Neural cell (in vitro differentiated cells): ENCODE results near the gene FAM186B. TPM values are rescaled to one million over a fixed set of nuclear protein-coding genes. Genes with fewer than 3 reads are reported as not detected.

Experiments
- H2AFZ ChIP-seq: fragments of 200-600, 300-800 bp; sonication (generic), shearing (Covaris generic); 2 replicates; pipeline ENCODE4 v1.6.0; 2014; ENCODE audit warnings: low read depth, mild to moderate bottlenecking, antibody characterized with exemption, low read length, moderate library complexity
- H3F3A ChIP-seq: fragments of 200-600 bp; shearing (Covaris generic); 2 replicates; pipeline ENCODE4 v1.6.1; 2016; ENCODE audit warnings: mild to moderate bottlenecking, moderate library complexity, mixed read lengths, antibody characterized with exemption, low read length; ENCODE audit not compliant: insufficient read depth, poor library complexity, severe bottlenecking
- H3K27ac ChIP-seq: fragments of 200-600, 300-800 bp; sonication (generic), shearing (Covaris generic); 2 replicates; pipeline ENCODE4 v1.5.1; 2014; ENCODE audit warnings: mild to moderate bottlenecking, low read length, moderate library complexity
- H3K27me3 ChIP-seq: fragments of 300-800, 200-600 bp; sonication (generic), shearing (Covaris generic); 2 replicates; pipeline ENCODE4 v1.6.0; 2014; ENCODE audit warnings: mild to moderate bottlenecking, low read depth, low read length, moderate library complexity; ENCODE audit not compliant: insufficient read depth
- H3K36me3 ChIP-seq: fragments of 300-800, 200-600 bp; sonication (generic), shearing (Covaris generic); 2 replicates; pipeline ENCODE4 v1.5.1; 2014; ENCODE audit warnings: mild to moderate bottlenecking, antibody characterized with exemption, low read length, moderate library complexity; ENCODE audit not compliant: insufficient read depth
- H3K4me2 ChIP-seq: fragments of 300-800, 200-600 bp; sonication (generic), shearing (Covaris generic); 2 replicates; pipeline ENCODE4 v1.6.0; 2014; ENCODE audit warnings: mild to moderate bottlenecking, low read length
- H3K4me3 ChIP-seq: fragments of 300-800, 200-600 bp; sonication (generic), shearing (Covaris generic); 2 replicates; pipeline ENCODE4 v1.5.1; 2014; ENCODE audit warnings: mild to moderate bottlenecking, low read length, moderate library complexity
- H3K79me2 ChIP-seq: fragments of 200-600 bp; shearing (Covaris generic); replicated peaks from 2 replicates; pipeline ENCODE4 v1.6.0; 2014; ENCODE audit warnings: mild to moderate bottlenecking, low read length, moderate library complexity; ENCODE audit not compliant: insufficient read depth
- H3K9ac ChIP-seq: fragments of 300-800, 200-600 bp; sonication (generic), shearing (Covaris generic); 2 replicates; pipeline ENCODE4 v1.6.1; 2016; ENCODE audit warnings: mild to moderate bottlenecking, low read length, mixed read lengths
- H3K9me2 ChIP-seq: fragments of 200-600 bp; shearing (Covaris generic); 2 replicates; pipeline ENCODE4 v1.6.1; 2016; ENCODE audit warnings: mild to moderate bottlenecking, low read length, mixed read lengths; ENCODE audit not compliant: insufficient read depth
- H3K9me3 ChIP-seq: fragments of 200-600, 300-800 bp; sonication (generic), shearing (Covaris generic); 2 replicates; pipeline ENCODE4 v1.6.1; 2016; ENCODE audit warnings: mild to moderate bottlenecking, mixed run types, low read length, moderate library complexity, mixed read lengths
- H4K20me1 ChIP-seq: fragments of 200-600 bp; shearing (Covaris generic); 2 replicates; pipeline ENCODE4 v1.6.1; 2016; ENCODE audit warnings: mild to moderate bottlenecking, mixed run types; ENCODE audit not compliant: insufficient read depth
- EP300 ChIP-seq: fragments of 450-650 bp; conservative IDR thresholded peaks from 2 replicates; pipeline ENCODE4 v1.6.1; 2014; ENCODE audit warnings: antibody characterized with exemption, mild to moderate bottlenecking, moderate library complexity; ENCODE audit not compliant: poor library complexity, severe bottlenecking
- EZH2 ChIP-seq: fragments of 200-600, 300-800 bp; shearing (Covaris generic), sonication (generic); IDR thresholded peaks from 2 replicates; pipeline ENCODE4 v1.6.1; 2014; ENCODE audit warnings: antibody characterized with exemption, low read length, borderline replicate concordance, mild to moderate bottlenecking; ENCODE audit not compliant: insufficient read depth, poor library complexity, severe bottlenecking
- MXI1 ChIP-seq: fragments of 450-650 bp; conservative IDR thresholded peaks from 2 replicates; pipeline ENCODE4 v1.6.1; 2014; ENCODE audit warnings: antibody characterized with exemption, mild to moderate bottlenecking; ENCODE audit not compliant: poor library complexity, severe bottlenecking
- POLR2AphosphoS5 ChIP-seq: IDR thresholded peaks from 2 replicates; pipeline ENCODE4 v1.6.1; 2012
- RAD21 ChIP-seq: fragments of 450-650 bp; conservative IDR thresholded peaks from 2 replicates; pipeline ENCODE4 v1.6.1; 2014; ENCODE audit warnings: antibody characterized with exemption, mild to moderate bottlenecking, moderate library complexity
- SMC3 ChIP-seq: fragments of 450-650 bp; conservative IDR thresholded peaks from 2 replicates; pipeline ENCODE4 v1.6.1; 2014; ENCODE audit warnings: antibody characterized with exemption, mild to moderate bottlenecking, moderate library complexity; ENCODE audit not compliant: poor library complexity
- polyA plus RNA-seq: library from polyadenylated mRNA; depleted of rRNA; stranded (reverse); fragments of >200 nt; gene quantifications from 2 replicates; pipeline ENCODE4 v1.2.3, GENCODE V29; 2014
- TF ChIP-seq, protein P1 (sequence below): IDR thresholded peaks from 2 replicates; pipeline ENCODE4 v1.6.1; 2012; ENCODE audit warnings: borderline replicate concordance
- TF ChIP-seq, protein P2 (sequence below): fragments of 450-650 bp; IDR thresholded peaks from 2 replicates; pipeline ENCODE4 v1.5.1; 2014; ENCODE audit warnings: antibody characterized with exemption, mild to moderate bottlenecking, moderate library complexity; ENCODE audit not compliant: poor library complexity, severe bottlenecking

Gene FAM186B
- polyA plus RNA-seq, 1 donor from 2014 or later = not detected

DNA sequence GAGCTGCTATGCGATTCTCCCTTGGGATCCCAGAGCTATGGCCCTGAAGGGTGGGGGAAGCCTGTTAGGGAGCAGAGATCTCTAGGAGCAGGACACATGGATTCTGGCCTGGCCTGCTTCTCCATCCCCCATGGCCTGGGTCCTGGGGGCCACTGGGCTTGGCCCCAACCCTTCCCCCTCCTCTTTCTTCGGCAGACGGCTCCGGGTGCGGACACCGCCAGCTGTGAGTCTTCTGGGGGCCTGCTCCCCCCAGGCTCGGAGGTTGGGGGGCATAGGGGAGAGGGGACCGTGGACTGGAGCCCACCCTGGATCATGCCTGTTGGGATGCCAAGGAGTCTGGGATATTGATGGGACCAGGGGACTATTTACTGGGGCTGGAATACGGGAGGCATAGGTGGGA lies 27.0 kb upstream of the FAM186B start:
- H3K27ac ChIP-seq = no peak overlapping the region
- H3K9ac ChIP-seq = no peak overlapping the region
- H3K4me2 ChIP-seq = no peak overlapping the region
- no peaks in the 10 kb centered on the region for H3K79me2 ChIP-seq
- H3K27me3 ChIP-seq = no peaks in the 10 kb centered on the region
- H3K9me2 ChIP-seq = no peaks in the 10 kb centered on the region
- no peaks in the 10 kb centered on the region for H3F3A ChIP-seq
- no peak overlapping the region for H2AFZ ChIP-seq
- H4K20me1 ChIP-seq = no peaks in the 10 kb centered on the region
- H3K4me3 ChIP-seq = no peak overlapping the region
- H3K9me3 ChIP-seq = no peaks in the 10 kb centered on the region
- no peak for TF ChIP-seq RAD21
- TF ChIP-seq, protein P1, sequence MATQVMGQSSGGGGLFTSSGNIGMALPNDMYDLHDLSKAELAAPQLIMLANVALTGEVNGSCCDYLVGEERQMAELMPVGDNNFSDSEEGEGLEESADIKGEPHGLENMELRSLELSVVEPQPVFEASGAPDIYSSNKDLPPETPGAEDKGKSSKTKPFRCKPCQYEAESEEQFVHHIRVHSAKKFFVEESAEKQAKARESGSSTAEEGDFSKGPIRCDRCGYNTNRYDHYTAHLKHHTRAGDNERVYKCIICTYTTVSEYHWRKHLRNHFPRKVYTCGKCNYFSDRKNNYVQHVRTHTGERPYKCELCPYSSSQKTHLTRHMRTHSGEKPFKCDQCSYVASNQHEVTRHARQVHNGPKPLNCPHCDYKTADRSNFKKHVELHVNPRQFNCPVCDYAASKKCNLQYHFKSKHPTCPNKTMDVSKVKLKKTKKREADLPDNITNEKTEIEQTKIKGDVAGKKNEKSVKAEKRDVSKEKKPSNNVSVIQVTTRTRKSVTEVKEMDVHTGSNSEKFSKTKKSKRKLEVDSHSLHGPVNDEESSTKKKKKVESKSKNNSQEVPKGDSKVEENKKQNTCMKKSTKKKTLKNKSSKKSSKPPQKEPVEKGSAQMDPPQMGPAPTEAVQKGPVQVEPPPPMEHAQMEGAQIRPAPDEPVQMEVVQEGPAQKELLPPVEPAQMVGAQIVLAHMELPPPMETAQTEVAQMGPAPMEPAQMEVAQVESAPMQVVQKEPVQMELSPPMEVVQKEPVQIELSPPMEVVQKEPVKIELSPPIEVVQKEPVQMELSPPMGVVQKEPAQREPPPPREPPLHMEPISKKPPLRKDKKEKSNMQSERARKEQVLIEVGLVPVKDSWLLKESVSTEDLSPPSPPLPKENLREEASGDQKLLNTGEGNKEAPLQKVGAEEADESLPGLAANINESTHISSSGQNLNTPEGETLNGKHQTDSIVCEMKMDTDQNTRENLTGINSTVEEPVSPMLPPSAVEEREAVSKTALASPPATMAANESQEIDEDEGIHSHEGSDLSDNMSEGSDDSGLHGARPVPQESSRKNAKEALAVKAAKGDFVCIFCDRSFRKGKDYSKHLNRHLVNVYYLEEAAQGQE = no peak
- no peak for TF ChIP-seq SMC3
- H3K36me3 ChIP-seq = no peaks in the 10 kb centered on the region

DNA sequence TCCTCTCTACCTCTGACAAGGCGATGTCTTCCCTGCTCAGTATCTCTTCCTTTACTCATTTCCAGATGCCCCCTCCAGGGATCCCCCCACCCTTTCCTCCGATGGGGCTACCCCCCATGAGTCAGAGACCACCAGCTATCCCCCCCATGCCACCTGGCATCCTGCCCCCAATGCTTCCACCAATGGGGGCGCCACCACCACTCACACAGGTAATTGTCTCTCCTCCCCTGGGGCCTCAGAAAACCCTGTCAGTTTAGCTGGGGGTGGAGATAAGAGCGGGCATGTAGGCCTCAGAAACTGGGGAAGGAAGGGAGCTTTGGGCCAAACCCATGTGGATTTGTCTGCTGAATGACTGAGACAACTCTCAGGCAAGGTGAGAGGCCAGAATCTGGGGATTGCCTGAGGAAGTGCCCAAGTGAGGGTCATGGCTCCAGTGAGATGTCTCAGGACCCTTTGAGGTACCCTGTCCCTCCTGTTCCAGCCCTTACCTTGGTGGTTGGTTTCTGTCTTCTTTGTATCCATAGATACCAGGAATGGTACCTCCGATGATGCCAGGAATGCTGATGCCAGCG lies 26.0 kb upstream of the FAM186B start:
- Histone ChIP-seq H3K9me3 (no peaks in the 10 kb centered on the region), H3K27ac (no peak overlapping the region), H3F3A (no peaks in the 10 kb centered on the region), H3K27me3 (no peaks in the 10 kb centered on the region), H3K9me2 (no peaks in the 10 kb centered on the region), H3K79me2 (no peaks in the 10 kb centered on the region), H2AFZ (no peak overlapping the region), H4K20me1 (no peaks in the 10 kb centered on the region), H3K4me2 (no peak overlapping the region), H3K4me3 (no peak overlapping the region), H3K9ac (no peak overlapping the region), H3K36me3 (no peaks in the 10 kb centered on the region)
- TF ChIP-seq SMC3 (no peak), RAD21 (no peak), MXI1 (no peak), EP300 (no peak), EZH2 (no peak), POLR2AphosphoS5 (no peak)
- TF ChIP-seq, protein P2, sequence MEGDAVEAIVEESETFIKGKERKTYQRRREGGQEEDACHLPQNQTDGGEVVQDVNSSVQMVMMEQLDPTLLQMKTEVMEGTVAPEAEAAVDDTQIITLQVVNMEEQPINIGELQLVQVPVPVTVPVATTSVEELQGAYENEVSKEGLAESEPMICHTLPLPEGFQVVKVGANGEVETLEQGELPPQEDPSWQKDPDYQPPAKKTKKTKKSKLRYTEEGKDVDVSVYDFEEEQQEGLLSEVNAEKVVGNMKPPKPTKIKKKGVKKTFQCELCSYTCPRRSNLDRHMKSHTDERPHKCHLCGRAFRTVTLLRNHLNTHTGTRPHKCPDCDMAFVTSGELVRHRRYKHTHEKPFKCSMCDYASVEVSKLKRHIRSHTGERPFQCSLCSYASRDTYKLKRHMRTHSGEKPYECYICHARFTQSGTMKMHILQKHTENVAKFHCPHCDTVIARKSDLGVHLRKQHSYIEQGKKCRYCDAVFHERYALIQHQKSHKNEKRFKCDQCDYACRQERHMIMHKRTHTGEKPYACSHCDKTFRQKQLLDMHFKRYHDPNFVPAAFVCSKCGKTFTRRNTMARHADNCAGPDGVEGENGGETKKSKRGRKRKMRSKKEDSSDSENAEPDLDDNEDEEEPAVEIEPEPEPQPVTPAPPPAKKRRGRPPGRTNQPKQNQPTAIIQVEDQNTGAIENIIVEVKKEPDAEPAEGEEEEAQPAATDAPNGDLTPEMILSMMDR = no peak
- TF ChIP-seq, protein P1 = no peak
